Measurements from ENCODE around the gene GOLGA7B. TPM values are rescaled to one million over a fixed set of nuclear protein-coding genes. Genes with fewer than 3 reads are reported as not detected.

GOLGA7B gene
- total RNA-seq, 2 experiments from 2014 or later = 10.5 to 11.2 TPM

- Mint-ChIP-seq H3K36me3 (ENCODE audit: low read depth) (no peaks in the 10 kb centered on the region), H3K27ac (no peak overlapping the region), H3K27me3 (no peaks in the 10 kb centered on the region), H3K4me1 (no peaks in the 10 kb centered on the region), H3K9me3 (no peaks in the 10 kb centered on the region), H3K4me3 (no peak overlapping the region)
- CTCF ChIA-PET = no interaction called here
- DNase-seq = no peak
- POLR2A ChIA-PET = no interaction called here
Measured at GRCh38 chr10:97879241-97879640, 29.6 kb downstream of the GOLGA7B start.

- POLR2A ChIA-PET = no interaction called here
- H3K4me3 Mint-ChIP-seq = no peak overlapping the region
- CTCF ChIA-PET = interaction anchor here (0.9 kb wide), 1 partner anchor 10 kb away, joined by 6 read pairs; no protein-coding TSS in a partner anchor
- no peaks in the 10 kb centered on the region for H3K27me3 Mint-ChIP-seq
- no peak overlapping the region for H3K27ac Mint-ChIP-seq
- H3K9me3 Mint-ChIP-seq = no peaks in the 10 kb centered on the region
- H3K4me1 Mint-ChIP-seq = no peaks in the 10 kb centered on the region
- no peak for DNase-seq
- H3K36me3 Mint-ChIP-seq (ENCODE audit: low read depth) = no peaks in the 10 kb centered on the region
Measured at GRCh38 chr10:97880109-97880508, 30.5 kb downstream of the GOLGA7B start.

- no peaks in the 10 kb centered on the region for H3K4me1 Mint-ChIP-seq
- H3K9me3 Mint-ChIP-seq = no peaks in the 10 kb centered on the region
- H3K27ac Mint-ChIP-seq = no peak overlapping the region
- DNase-seq = no peak
- POLR2A ChIA-PET = no interaction called here
- CTCF ChIA-PET = no interaction called here
- no peaks in the 10 kb centered on the region for H3K27me3 Mint-ChIP-seq
- no peak overlapping the region for H3K4me3 Mint-ChIP-seq
- no peaks in the 10 kb centered on the region for H3K36me3 Mint-ChIP-seq (ENCODE audit: low read depth)
Measured at GRCh38 chr10:97882142-97883091, 32.8 kb downstream of the GOLGA7B start.

- Mint-ChIP-seq H3K4me3 (no peak overlapping the region), H3K36me3 (ENCODE audit: low read depth) (no peaks in the 10 kb centered on the region), H3K27me3 (no peaks in the 10 kb centered on the region), H3K9me3 (no peaks in the 10 kb centered on the region), H3K27ac (no peak overlapping the region), H3K4me1 (peaks cover under 1% of the 10 kb centered on the region)
- no peak for DNase-seq
- ChIA-PET POLR2A (no interaction called here), CTCF (no interaction called here)
Measured at GRCh38 chr10:97883092-97883485, 33.4 kb downstream of the GOLGA7B start.

- ChIA-PET POLR2A (no interaction called here), CTCF (interaction anchor here (0.8 kb wide), 1 partner anchor 155 kb away, joined by 3 read pairs; no protein-coding TSS in a partner anchor)
- no peaks in the 10 kb centered on the region for H3K27me3 Mint-ChIP-seq
- peaks cover 4% of the 10 kb centered on the region for H3K4me1 Mint-ChIP-seq
- no peak overlapping the region for H3K27ac Mint-ChIP-seq
- H3K9me3 Mint-ChIP-seq = no peaks in the 10 kb centered on the region
- no peak for DNase-seq
- H3K36me3 Mint-ChIP-seq (ENCODE audit: low read depth) = no peaks in the 10 kb centered on the region
- no peak overlapping the region for H3K4me3 Mint-ChIP-seq
Measured at GRCh38 chr10:97886286-97886685, 36.6 kb downstream of the GOLGA7B start.

- DNase-seq = no peak
- ChIA-PET POLR2A (no interaction called here), CTCF (no interaction called here)
- H3K9me3 Mint-ChIP-seq = no peaks in the 10 kb centered on the region
- peaks cover 4% of the 10 kb centered on the region for H3K4me1 Mint-ChIP-seq
- peaks cover 4% of the 10 kb centered on the region for H3K27me3 Mint-ChIP-seq
- no peak overlapping the region for H3K27ac Mint-ChIP-seq
- no peak overlapping the region for H3K4me3 Mint-ChIP-seq
- no peaks in the 10 kb centered on the region for H3K36me3 Mint-ChIP-seq (ENCODE audit: low read depth)
Measured at GRCh38 chr10:97887399-97887798, 37.8 kb downstream of the GOLGA7B start.

GRCh38 chr10:97888134-97888533 lies 38.5 kb downstream of the GOLGA7B start:
- H3K27me3 Mint-ChIP-seq = peaks cover 6% of the 10 kb centered on the region
- H3K36me3 Mint-ChIP-seq (ENCODE audit: low read depth) = no peaks in the 10 kb centered on the region
- POLR2A ChIA-PET = no interaction called here
- H3K9me3 Mint-ChIP-seq = no peaks in the 10 kb centered on the region
- peaks cover 4% of the 10 kb centered on the region for H3K4me1 Mint-ChIP-seq
- CTCF ChIA-PET = no interaction called here
- H3K4me3 Mint-ChIP-seq = no peak overlapping the region
- H3K27ac Mint-ChIP-seq = no peak overlapping the region
- DNase-seq = no peak

GRCh38 chr10:97888641-97889262 lies 39.1 kb downstream of the GOLGA7B start:
- no peak overlapping the region for H3K4me3 Mint-ChIP-seq
- DNase-seq = no peak
- ChIA-PET CTCF (interaction anchor here (0.6 kb wide), 1 partner anchor 149 kb away, joined by 4 read pairs; no protein-coding TSS in a partner anchor), POLR2A (no interaction called here)
- H3K27me3 Mint-ChIP-seq = peaks cover 9% of the 10 kb centered on the region
- no peak overlapping the region for H3K27ac Mint-ChIP-seq
- H3K36me3 Mint-ChIP-seq (ENCODE audit: low read depth) = no peaks in the 10 kb centered on the region
- no peaks in the 10 kb centered on the region for H3K9me3 Mint-ChIP-seq
- peaks cover 4% of the 10 kb centered on the region for H3K4me1 Mint-ChIP-seq

- Mint-ChIP-seq H3K36me3 (ENCODE audit: low read depth) (no peaks in the 10 kb centered on the region), H3K4me1 (peaks cover 4% of the 10 kb centered on the region), H3K27ac (no peak overlapping the region), H3K4me3 (no peak overlapping the region), H3K9me3 (no peaks in the 10 kb centered on the region), H3K27me3 (peaks cover 10% of the 10 kb centered on the region)
- POLR2A ChIA-PET = no interaction called here
- CTCF ChIA-PET = interaction anchor here (0.6 kb wide), 1 partner anchor 148 kb away, joined by 4 read pairs; no protein-coding TSS in a partner anchor
- no peak for DNase-seq
Measured at GRCh38 chr10:97889461-97890265, 40.0 kb downstream of the GOLGA7B start.

- DNase-seq = no peak
- Mint-ChIP-seq H3K36me3 (ENCODE audit: low read depth) (no peaks in the 10 kb centered on the region), H3K4me3 (no peak overlapping the region), H3K27ac (no peak overlapping the region), H3K4me1 (peaks cover 4% of the 10 kb centered on the region), H3K9me3 (no peaks in the 10 kb centered on the region), H3K27me3 (peaks cover 12% of the 10 kb centered on the region)
- POLR2A ChIA-PET = no interaction called here
- CTCF ChIA-PET = no interaction called here
Measured at GRCh38 chr10:97891497-97892167, 42.0 kb downstream of the GOLGA7B start.

GRCh38 chr10:97892506-97892905 lies 42.9 kb downstream of the GOLGA7B start:
- Mint-ChIP-seq H3K36me3 (ENCODE audit: low read depth) (no peaks in the 10 kb centered on the region), H3K27ac (no peak overlapping the region), H3K4me1 (peaks cover 4% of the 10 kb centered on the region), H3K4me3 (no peak overlapping the region), H3K9me3 (no peaks in the 10 kb centered on the region), H3K27me3 (peaks cover 12% of the 10 kb centered on the region)
- POLR2A ChIA-PET = no interaction called here
- DNase-seq = no peak
- CTCF ChIA-PET = no interaction called here

- H3K27ac Mint-ChIP-seq = no peak overlapping the region
Measured at GRCh38 chr10:97892939-97893338, 43.3 kb downstream of the GOLGA7B start.

More at GRCh38 chr10:97892939-97893338, 43.3 kb downstream of the GOLGA7B start:
- DNase-seq = no peak
- ChIA-PET POLR2A (no interaction called here), CTCF (no interaction called here)
- no peaks in the 10 kb centered on the region for H3K9me3 Mint-ChIP-seq
- no peak overlapping the region for H3K4me3 Mint-ChIP-seq
- peaks cover 4% of the 10 kb centered on the region for H3K4me1 Mint-ChIP-seq
- no peaks in the 10 kb centered on the region for H3K36me3 Mint-ChIP-seq (ENCODE audit: low read depth)
- H3K27me3 Mint-ChIP-seq = peaks cover 12% of the 10 kb centered on the region

Data from activated CD4-positive, alpha-beta memory T cell treated with anti-CD3 and anti-CD28 coated beads, Interleukin-2, amount 10 ng/mL, durations not matched to agents 7 days and 5 days (primary cell).